Keratinocyte (primary cell): ENCODE data around the gene RPS4Y2.

ENCODE experiments used
- CTCF ChIP-seq, 3 experiments: IDR thresholded peaks in 1 of 3; conservative IDR thresholded peaks in 1 of 3; optimal IDR thresholded peaks in 1 of 3; 2 replicates in 2 of 3; 3 replicates in 1 of 3; pipeline versions ENCODE3 to v1.5.1; 2011; ENCODE audit warnings: low read length in 3 of 3, mild to moderate bottlenecking in 3 of 3, moderate library complexity in 2 of 3, control low read depth in 1 of 3, inconsistent platforms in 1 of 3; ENCODE audit not compliant: insufficient read depth in 2 of 3; ENCODE audit errors: extremely low read depth in 1 of 3
- EZH2 ChIP-seq: IDR thresholded peaks from one replicate; pipeline ENCODE4 v1.6.1; 2012; ENCODE audit warnings: inconsistent platforms, mild to moderate bottlenecking, low read length, moderate library complexity

GRCh38 chrY:20781408-20781807 lies 25.5 kb downstream of the RPS4Y2 start:
- no peak for TF ChIP-seq CTCF (optimal IDR thresholded peaks at IDR 0.05 in 1 of 3, IDR thresholded peaks at IDR 0.05 in 1 of 3, conservative IDR thresholded peaks at IDR 0.05 in 1 of 3; ENCODE audit: extremely low read depth in 1 of 3, insufficient read depth in 2 of 3, low read length in 3 of 3)
- no peak for TF ChIP-seq EZH2
